ENCODE data around the gene DUSP22. TPM values are rescaled to one million over a fixed set of nuclear protein-coding genes. Genes with fewer than 3 reads are reported as not detected.

DUSP22 gene
- total and polyA plus RNA-seq, 2 of the 8 experiments (the other 6 are each of a cell fraction or from before 2014, with no cell fraction given), result 15.5 to 32.4 TPM

DNA sequence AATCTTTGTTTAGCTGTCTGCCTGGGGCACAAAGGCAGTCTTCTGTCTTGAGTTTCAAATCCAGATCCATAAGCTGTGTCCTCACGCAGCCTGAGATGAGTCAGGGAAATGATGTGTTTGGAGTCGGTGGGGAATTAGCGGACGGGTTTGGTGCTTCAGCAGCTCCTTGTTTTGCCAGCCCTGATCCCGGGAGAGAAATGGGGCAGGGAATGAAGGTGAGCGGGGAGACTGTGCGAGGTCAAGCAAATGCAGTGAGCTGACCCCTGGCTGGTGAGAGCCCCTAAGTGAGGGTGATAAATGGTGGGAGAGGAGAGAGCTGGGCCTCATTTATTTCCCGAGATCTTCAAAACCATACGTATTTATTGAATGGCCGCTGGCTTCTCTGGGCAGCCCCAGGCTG, 21.6 kb downstream of the DUSP22 start:
- H3K4me3 ChIP-seq (ENCODE audit: extremely low read depth in 1 of 4, insufficient read depth in 2 of 4, low read depth in 3 of 4, low read length in 4 of 4), result no peak overlapping the region
- no peak overlapping the region for H2BK120ac ChIP-seq (replicated peaks; ENCODE audit: low read depth, low read length)
- no peaks in the 10 kb centered on the region; the same call in 1 of the 2 replicates for H3K23me2 ChIP-seq (ENCODE audit: low read depth, low read length)
- no peak overlapping the region for H4K8ac ChIP-seq (ENCODE audit: extremely low read depth, insufficient read depth, low read length)
- TF ChIP-seq CBX5 (IDR thresholded peaks at IDR 0.05; ENCODE audit: low read depth, low read length) (no peak), EZH2 (IDR thresholded peaks at IDR 0.05; ENCODE audit: low read depth, low read length, severe bottlenecking) (no peak), RFX5 (IDR thresholded peaks at IDR 0.05; ENCODE audit: borderline replicate concordance, low read depth, low read length) (no peak), KDM4A (IDR thresholded peaks at IDR 0.05; ENCODE audit: low read depth, low read length, severe bottlenecking) (no peak), SUZ12 (IDR thresholded peaks at IDR 0.05; ENCODE audit: low read length) (no peak), NANOG (IDR thresholded peaks at IDR 0.05; ENCODE audit: insufficient read depth, low read depth, low read length, poor library complexity, severe bottlenecking) (no peak), POLR2AphosphoS5 (IDR thresholded peaks at IDR 0.05; ENCODE audit: low read depth, low read length) (no peak), GTF2F1 (IDR thresholded peaks at IDR 0.05; ENCODE audit: borderline replicate concordance, low read depth, low read length) (no peak), SP1 (IDR thresholded peaks at IDR 0.05; ENCODE audit: low read depth, low read length) (no peak), MAFK (IDR thresholded peaks at IDR 0.05; ENCODE audit: low read depth, low read length) (no peak), TBP (IDR thresholded peaks at IDR 0.05; ENCODE audit: low read depth, low read length) (no peak), CHD2 (IDR thresholded peaks at IDR 0.05; ENCODE audit: low read length) (no peak)
- no peaks in the 10 kb centered on the region for H3K27me3 ChIP-seq (replicated peaks in 1 of 4; ENCODE audit: control insufficient read depth in 3 of 4, extremely low read depth in 1 of 4, insufficient read depth in 3 of 4, low read length in 3 of 4)
- H4K91ac ChIP-seq (replicated peaks; ENCODE audit: insufficient read length, low read length), result no peak overlapping the region
- no peak overlapping the region for H2BK12ac ChIP-seq (ENCODE audit: low read depth, low read length)
- no peak overlapping the region for H3K4ac ChIP-seq (replicated peaks; ENCODE audit: insufficient read length, low read depth, low read length)
- peaks cover 33 to 73% of the 10 kb centered on the region in 2 experiments for H3K9me3 ChIP-seq (ENCODE audit: insufficient read depth in 2 of 2, low read depth in 1 of 2, low read length in 1 of 2)
- no peak overlapping the region for H2AK5ac ChIP-seq (ENCODE audit: low read depth, low read length)
- H3K23ac ChIP-seq (ENCODE audit: insufficient read length), result no peak overlapping the region
- no peak overlapping the region for H3K18ac ChIP-seq (ENCODE audit: extremely low read depth, low read length)
- H3K79me1 ChIP-seq (ENCODE audit: low read depth, low read length), result no peaks in the 10 kb centered on the region
- H3K79me2 ChIP-seq (ENCODE audit: control insufficient read depth in 1 of 2, insufficient read depth in 2 of 2, low read length in 2 of 2), result no peaks in the 10 kb centered on the region
- no peak overlapping the region for H4K5ac ChIP-seq (ENCODE audit: insufficient read length, low read depth, low read length)
- FAIRE-seq, result no peak
- POLR2A ChIA-PET (ENCODE audit: partially characterized antibody), result interaction anchor here (1.0 kb wide), 1 partner anchor 8 kb away, joined by 3 read pairs; no protein-coding TSS in a partner anchor
- no peak overlapping the region for H3K56ac ChIP-seq (replicated peaks; ENCODE audit: insufficient read length, low read depth, low read length)
- H3K36me3 ChIP-seq (ENCODE audit: control insufficient read depth in 2 of 4, insufficient read depth in 4 of 4, low read length in 3 of 4), result no peaks in the 10 kb centered on the region
- 89% methylated on average over 10 of the region's 10 CpGs; no CpG with 5 or more reads in 1 of the 2 experiments for WGBS, 2 experiments (ENCODE audit: extremely low coverage in 1 of 2, insufficient coverage in 1 of 2, insufficient read length in 1 of 2, insufficient replicate concordance in 2 of 2, low coverage in 1 of 2, low lambda C conversion rate in 2 of 2, missing lambda C conversion rate in 1 of 2)
- no peak overlapping the region for H2BK5ac ChIP-seq (ENCODE audit: low read depth, low read length)
- no peak overlapping the region for H2BK20ac ChIP-seq (ENCODE audit: low read length)
- H2BK15ac ChIP-seq (ENCODE audit: low read length), result no peak overlapping the region
- no peak overlapping the region for H2AFZ ChIP-seq (ENCODE audit: low read length)
- no peak for DNase-seq (ENCODE audit: low read depth in 1 of 2, low spot score in 2 of 2)
- CTCF ChIA-PET (ENCODE audit: partially characterized antibody), result interaction anchor here (0.9 to 4.0 kb wide), 8 partner anchors 9 to 98 kb away, joined by 3 to 34 read pairs (median 4); no protein-coding TSS in a partner anchor
- no peaks in the 10 kb centered on the region for H4K20me1 ChIP-seq (replicated peaks in 1 of 2; ENCODE audit: control insufficient read depth in 1 of 2, insufficient read depth in 2 of 2, low read length in 2 of 2)
- no peak overlapping the region for H3K9ac ChIP-seq (replicated peaks in 1 of 4; ENCODE audit: extremely low read depth in 1 of 4, low read depth in 3 of 4, low read length in 3 of 4)
- H3K14ac ChIP-seq (ENCODE audit: insufficient read length), result no peak overlapping the region
- H3K4me2 ChIP-seq (ENCODE audit: insufficient read depth in 1 of 2, low read depth in 2 of 2, low read length in 2 of 2), result 0 out of 4 replicates have a peak overlapping the region, but pooled peaks of 1 of the 2 experiments have one; percentile 4
- no peak overlapping the region for H3K27ac ChIP-seq (ENCODE audit: low read depth, low read length)
- H3K4me1 ChIP-seq (replicated peaks in 1 of 4; ENCODE audit: control insufficient read depth in 3 of 4, insufficient read depth in 4 of 4, low read length in 3 of 4), result peaks cover 0 to 4% (median 3%) of the 10 kb centered on the region in 4 experiments; a peak in 5 of 7 replicates
